Activated CD4-positive, alpha-beta T cell treated with anti-CD3 and anti-CD28 coated beads for 4 hours (primary cell): ENCODE results near the gene GOLGA8J.
"Not testable (repeated sequence)": the region's sequence is repeated elsewhere in the genome, so short reads cannot be mapped to it uniquely, and the experiment has no call there.

Source experiments
- DNase-seq, 2 donors: peaks; one replicate each; pipeline ENCODE4 v3.0.0-alpha.2; 2020

Gene GOLGA8J

DNA sequence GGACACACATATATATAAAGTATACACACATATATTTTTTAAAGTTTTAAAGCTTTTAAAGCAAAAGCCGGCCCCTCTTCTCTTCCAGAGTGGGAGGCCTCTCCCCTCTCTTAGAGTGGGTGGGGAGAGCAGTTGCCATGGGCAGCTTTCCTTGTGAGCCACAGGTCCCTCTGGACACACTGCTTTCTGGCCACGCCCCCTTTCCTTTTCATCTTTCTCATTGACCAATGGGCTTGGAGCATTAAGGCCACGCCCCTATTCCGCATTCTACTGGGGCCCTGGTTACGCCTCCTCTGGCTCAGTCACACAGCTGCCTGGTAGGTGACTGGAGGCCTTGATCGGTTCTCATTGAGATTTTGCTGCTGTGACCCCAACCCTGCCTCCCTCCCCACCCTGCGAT lies at the start of gene GOLGA8J:
TSS of gene GOLGA8J (plus strand) at position 301 of the 400 bp plus-strand sequence. CDS start at position 399, 98 bp downstream.
- DNase-seq, result not testable (repeated sequence)

GRCh38 chr15:30033211-30033610 lies 49.5 kb upstream of the GOLGA8J start:
- no peak for DNase-seq

GRCh38 chr15:30033763-30034162 lies 49.0 kb upstream of the GOLGA8J start:
- DNase-seq, result no peak

GRCh38 chr15:30036036-30036703 lies 46.6 kb upstream of the GOLGA8J start:
- DNase-seq, result no peak

- no peak for DNase-seq
Observed at GRCh38 chr15:30038667-30039523, 43.9 kb upstream of the GOLGA8J start.

GRCh38 chr15:30041868-30042267 lies 40.9 kb upstream of the GOLGA8J start:
- DNase-seq, result no peak

DNA sequence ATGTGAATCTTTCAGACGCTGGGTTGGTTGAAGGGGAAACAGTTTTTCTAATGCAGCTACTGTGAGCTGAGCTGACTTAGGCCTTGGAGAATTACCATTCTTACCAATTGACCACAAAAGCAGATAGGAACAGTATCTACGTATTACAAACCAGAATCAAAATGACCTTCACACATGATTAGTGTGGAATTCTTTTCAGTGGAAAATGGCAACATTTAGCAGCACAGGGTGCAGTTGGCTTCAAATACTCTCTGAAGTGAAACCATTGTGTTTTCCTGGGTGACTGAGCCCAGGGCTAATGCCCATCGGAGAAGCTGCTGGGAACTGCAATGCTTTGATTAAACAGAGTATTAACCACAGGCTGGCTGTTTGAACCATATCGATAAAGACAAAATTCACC lies 40.2 kb upstream of the GOLGA8J start:
- no peak for DNase-seq

GRCh38 chr15:30043211-30043655 lies 39.5 kb upstream of the GOLGA8J start:
- no peak for DNase-seq

GRCh38 chr15:30044377-30044776 lies 38.4 kb upstream of the GOLGA8J start:
- no peak for DNase-seq

DNA sequence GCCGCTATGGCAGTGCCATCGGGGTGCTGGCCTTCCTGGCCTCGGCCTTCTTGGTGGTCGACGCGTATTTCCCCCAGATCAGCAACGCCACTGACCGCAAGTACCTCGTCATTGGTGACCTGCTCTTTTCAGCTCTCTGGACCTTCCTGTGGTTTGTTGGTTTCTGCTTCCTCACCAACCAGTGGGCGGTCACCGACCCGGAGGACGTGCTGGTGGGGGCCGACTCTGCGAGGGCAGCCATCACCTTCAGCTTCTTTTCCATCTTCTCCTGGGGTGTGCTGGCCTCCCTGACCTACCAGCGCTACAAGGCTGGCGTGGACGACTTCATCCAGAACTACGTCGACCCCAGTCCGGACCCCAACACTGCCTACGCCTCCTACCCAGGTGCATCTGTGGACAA lies 37.9 kb upstream of the GOLGA8J start:
- not testable (repeated sequence) for DNase-seq

DNA sequence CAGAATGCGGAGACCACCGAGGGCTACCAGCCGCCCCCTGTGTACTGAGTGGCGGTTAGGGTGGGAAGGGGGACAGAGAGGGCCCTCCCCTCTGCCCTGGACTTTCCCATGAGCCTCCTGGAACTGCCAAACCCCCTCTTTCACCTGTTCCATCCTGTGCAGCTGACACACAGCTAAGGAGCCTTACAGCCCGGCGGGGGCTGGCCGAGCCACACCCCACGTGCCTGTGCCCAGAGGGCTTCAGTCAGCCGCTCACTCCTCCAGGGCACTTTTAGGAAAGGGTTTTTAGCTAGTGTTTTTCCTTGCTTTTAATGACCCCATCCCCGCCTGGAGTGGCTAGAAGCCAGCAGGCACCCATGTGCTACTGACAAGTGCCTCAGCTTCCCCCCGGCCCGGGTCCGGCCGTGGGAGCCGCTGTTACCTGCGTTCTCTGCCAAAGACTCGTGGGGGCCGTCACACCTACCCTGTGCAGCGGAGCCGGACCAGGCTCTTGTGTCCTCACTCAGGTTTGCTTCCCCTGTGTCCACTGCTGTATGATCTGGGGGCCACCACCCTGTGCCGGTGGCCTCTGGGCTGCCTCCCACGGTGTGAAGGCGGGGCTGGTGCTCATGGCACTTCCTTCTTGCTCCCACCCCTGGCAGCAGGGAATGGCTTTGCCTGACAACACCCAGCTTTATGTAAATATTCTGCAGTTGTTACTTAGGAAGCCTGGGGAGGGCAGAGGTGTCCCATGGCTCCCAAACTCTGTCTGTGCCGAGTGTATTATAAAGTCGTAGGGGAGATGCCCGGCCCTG lies 37.3 kb upstream of the GOLGA8J start:
- not testable (repeated sequence) for DNase-seq

DNA sequence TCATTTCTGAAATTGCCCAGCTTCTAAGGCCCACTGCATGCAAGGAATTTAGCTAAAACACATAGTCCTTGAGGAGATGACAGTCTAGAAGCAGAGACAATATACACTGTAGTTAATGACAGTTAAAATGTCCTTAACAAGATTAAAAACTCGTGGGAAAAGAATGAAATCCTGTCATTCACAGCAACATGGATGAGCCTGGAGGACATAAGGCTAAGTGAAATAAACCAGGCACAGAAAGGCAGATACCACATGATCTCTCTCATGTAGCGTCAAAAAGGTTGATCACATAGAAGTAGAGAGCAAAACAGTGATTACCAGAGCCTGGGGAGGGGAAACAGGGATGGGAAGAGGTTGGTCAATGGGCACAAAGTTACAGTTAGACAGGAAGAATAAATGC lies 36.3 kb upstream of the GOLGA8J start:
- no peak for DNase-seq

- no peak for DNase-seq
Observed at GRCh38 chr15:30055604-30056003, 27.2 kb upstream of the GOLGA8J start.

DNA sequence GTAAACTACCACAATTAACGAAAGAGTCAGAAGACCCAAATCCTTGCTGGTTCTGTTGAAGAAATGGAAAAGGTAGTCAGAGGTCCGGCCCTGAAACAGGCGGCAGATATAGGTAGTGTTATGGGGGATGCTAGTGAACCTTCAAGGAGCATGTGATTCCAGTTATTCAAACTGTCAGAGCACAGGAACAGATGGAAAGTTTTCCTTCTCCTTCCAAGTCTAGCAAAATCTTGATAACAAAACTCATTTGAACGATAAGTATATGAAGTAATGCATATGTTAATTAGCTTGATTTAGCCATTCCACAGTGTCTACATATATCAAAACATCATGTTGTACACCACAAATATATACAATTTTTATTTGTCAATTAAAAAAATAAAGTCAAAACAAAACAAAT lies 26.6 kb upstream of the GOLGA8J start:
- no peak for DNase-seq

DNA sequence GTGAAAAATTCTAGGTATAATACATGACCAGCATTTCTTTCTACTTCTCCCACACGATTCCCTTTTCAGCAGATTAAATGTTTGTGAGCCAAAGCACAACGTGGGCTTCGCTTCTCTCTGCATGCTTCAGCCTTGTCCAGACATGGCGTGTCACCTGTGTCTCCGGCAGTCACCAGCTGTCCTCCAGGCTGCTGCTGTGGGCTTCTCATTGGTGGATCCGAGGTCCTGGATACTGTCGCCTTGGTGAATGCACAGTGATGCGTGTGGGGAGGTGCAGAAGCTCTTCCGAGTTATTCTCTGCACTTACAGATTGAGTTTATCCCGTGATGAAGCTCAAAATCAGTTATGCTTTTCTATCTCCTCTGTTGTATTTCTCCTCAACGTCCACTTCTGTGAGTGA lies 23.0 kb upstream of the GOLGA8J start:
- DNase-seq, result no peak

DNA sequence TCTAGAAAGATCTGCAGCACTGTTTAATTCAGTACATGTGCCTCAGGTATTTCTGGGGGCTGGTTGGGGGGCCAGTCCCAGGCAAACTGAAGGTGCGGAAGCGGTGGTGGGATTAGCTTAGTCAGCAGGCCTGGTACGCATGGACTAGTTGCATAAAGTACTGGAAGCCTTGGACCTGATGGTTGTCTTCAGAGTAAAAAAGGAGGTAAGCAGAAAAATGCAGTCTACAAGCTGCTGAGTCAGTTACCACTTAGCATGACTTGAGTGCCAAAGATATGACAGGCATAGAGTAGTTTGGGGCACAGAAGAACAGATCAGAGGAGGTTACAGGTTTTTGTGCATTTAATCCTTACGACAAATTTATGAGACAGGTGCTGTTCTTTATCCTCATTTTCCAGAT lies 19.9 kb upstream of the GOLGA8J start:
- no peak for DNase-seq

- no peak for DNase-seq
Observed at GRCh38 chr15:30063835-30064546, 18.8 kb upstream of the GOLGA8J start.

DNA sequence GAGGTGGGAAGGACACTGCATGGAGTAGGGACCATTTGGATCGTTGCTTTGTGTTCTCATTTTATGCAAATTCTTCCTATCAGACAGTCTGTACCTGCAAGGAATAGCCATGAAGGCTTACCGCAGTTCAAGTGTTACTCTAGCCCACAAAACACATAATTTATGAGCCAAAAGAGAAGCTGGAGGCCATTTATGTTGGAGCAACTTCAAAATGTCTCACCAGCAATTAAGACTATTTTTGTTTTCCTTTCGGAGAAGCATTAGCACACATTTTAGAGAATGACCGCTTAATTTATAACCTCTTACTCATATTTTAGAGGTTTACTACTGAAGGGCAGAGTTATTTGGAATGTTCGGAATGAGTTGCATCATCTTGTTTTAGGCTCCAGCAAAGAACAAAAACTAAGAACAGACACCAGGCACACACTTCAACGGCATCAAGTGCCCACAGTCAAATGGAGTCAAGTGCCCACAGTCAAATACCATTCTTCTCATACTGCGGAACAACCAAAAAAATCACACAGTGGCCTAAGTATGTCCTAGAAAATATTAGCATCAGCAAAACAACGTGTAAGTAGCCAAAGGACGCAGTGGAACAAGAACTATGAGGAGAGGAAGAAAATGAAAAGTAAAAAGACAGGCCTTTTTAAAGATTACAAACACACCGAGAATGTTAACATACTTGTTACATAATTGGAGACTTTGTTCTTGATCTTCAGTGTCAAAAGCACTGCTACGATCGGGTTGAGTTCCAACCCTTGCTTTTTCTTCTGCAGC lies 17.5 kb upstream of the GOLGA8J start:
- DNase-seq, result no peak

DNA sequence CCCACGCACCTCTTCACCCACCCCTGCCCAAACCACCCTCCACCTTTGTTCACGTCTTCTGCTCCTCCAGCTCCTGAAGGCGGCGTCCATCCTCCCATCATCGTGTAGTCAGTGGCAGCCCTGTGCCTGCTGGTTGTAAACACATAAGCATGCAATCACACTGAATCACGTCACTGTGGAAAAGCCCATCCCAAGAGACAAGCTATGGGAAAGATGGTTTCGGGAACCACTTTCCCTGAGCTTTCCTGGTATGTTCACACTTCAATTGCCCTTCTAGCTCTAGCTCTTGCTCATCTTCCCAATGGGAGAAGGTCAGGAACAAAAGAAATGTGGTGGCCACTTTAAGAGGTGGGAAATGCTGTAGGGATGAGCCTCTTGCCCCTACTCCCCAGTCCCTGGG lies 14.4 kb upstream of the GOLGA8J start:
- no peak for DNase-seq

DNA sequence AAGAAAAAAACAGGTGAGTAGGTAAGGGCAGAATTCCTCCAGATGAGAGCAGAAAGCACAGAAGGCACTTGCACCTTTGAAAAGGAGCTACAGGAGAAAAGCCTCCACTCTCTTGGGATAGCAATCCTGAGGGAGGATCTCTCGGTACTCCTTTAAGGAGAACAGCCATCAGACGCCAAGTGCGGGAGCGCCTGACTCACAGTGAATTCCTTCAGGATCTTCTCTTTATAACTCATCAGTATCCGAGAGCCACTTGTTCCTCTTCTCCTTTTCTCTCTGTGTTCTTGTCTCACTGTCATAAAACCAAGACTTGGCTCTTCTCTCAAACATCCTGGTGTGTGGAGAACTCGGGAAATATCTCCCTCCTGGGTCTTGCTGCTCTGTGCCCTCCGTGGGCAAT lies 10.1 kb upstream of the GOLGA8J start:
- no peak for DNase-seq

DNA sequence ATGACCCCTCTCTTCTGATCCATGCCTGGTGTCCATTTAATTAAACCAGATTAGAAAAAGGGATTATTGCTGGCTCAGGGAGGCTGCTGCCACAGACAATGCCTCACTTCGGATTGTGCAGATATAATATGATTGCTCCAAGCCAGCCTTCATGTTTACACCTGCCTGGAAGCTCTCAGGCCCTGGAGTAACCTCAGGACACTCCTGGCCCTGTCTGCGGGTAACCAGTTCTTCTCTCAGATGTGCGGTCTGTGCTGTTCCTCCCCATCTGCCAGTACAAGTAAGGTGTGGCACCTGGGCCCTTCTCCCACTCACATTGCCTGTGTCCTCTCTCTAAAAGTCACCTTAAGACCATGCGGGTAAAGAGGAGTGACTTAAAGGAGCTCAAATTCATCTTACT lies 8.8 kb upstream of the GOLGA8J start:
- no peak for DNase-seq

- DNase-seq, result not testable (repeated sequence)
Observed at GRCh38 chr15:30080816-30081215, 1.9 kb upstream of the GOLGA8J start.
